Neural progenitor cell (in vitro differentiated cells): ENCODE measurements around the gene RELCH. TPM values are rescaled to one million over a fixed set of nuclear protein-coding genes. Genes with fewer than 3 reads are reported as not detected.

Source experiments
- DNase-seq: peaks from one replicate; pipeline ENCODE4 v3.0.0-alpha.2; 2016; ENCODE audit warnings: low spot score
- H2AFZ ChIP-seq: fragments of 200-600 bp; sonication (generic); replicated peaks from 2 replicates; pipeline ENCODE4 v1.6.1; 2016; ENCODE audit warnings: antibody characterized with exemption
- H3F3A ChIP-seq: fragments of 200-600 bp; sonication (generic); 2 replicates; pipeline ENCODE4 v1.6.1; 2016; ENCODE audit warnings: antibody characterized with exemption, low read depth
- H3K27ac ChIP-seq: fragments of 200-600 bp; sonication (generic); 2 replicates; pipeline ENCODE4 v1.5.1; 2016; ENCODE audit warnings: mild to moderate bottlenecking
- H3K27me3 ChIP-seq: fragments of 200-600 bp; sonication (generic); 2 replicates; pipeline ENCODE4 v1.6.1; 2016; ENCODE audit warnings: mild to moderate bottlenecking, moderate library complexity
- H3K36me3 ChIP-seq: fragments of 200-600 bp; sonication (generic); 2 replicates; pipeline ENCODE4 v1.5.1; 2016
- H3K4me1 ChIP-seq: fragments of 200-600 bp; sonication (generic); 2 replicates; pipeline ENCODE4 v1.6.1; 2016; ENCODE audit warnings: mixed run types
- H3K4me2 ChIP-seq: fragments of 200-600 bp; sonication (generic); 2 replicates; pipeline ENCODE4 v1.6.1; 2016
- H3K4me3 ChIP-seq: fragments of 200-600 bp; sonication (generic); 2 replicates; pipeline ENCODE4 v1.5.1; 2016
- H3K79me2 ChIP-seq: fragments of 200-600 bp; sonication (generic); 2 replicates; pipeline ENCODE4 v1.6.1; 2016; ENCODE audit warnings: low read depth
- H3K9ac ChIP-seq: fragments of 200-600 bp; sonication (generic); 2 replicates; pipeline ENCODE4 v1.6.1; 2016
- H3K9me3 ChIP-seq: fragments of 200-600 bp; sonication (generic); 2 replicates; pipeline ENCODE4 v1.5.1; 2016; ENCODE audit warnings: low read depth
- H4K20me1 ChIP-seq: fragments of 200-600 bp; sonication (generic); 2 replicates; pipeline ENCODE4 v1.6.1; 2016; ENCODE audit warnings: low read depth
- H3K27ac Mint-ChIP-seq: 3 replicates; pipeline ENCODE4 v1.8.0; 2021; ENCODE audit warnings: mixed read lengths
- H3K27me3 Mint-ChIP-seq: 2 replicates; pipeline ENCODE4 v1.8.0; 2022; ENCODE audit warnings: low read depth, mild to moderate bottlenecking, inconsistent platforms, moderate library complexity, mixed read lengths; ENCODE audit not compliant: insufficient read depth
- H3K36me3 Mint-ChIP-seq: 3 replicates; pipeline ENCODE4 v1.8.0; 2021; ENCODE audit warnings: mixed read lengths
- H3K4me1 Mint-ChIP-seq: 3 replicates; pipeline ENCODE4 v1.8.0; 2021; ENCODE audit warnings: mixed read lengths
- H3K4me3 Mint-ChIP-seq: 3 replicates; pipeline ENCODE4 v1.8.0; 2021; ENCODE audit warnings: mild to moderate bottlenecking, moderate library complexity, mixed read lengths
- H3K9me3 Mint-ChIP-seq: 3 replicates; pipeline ENCODE4 v1.8.0; 2020; ENCODE audit warnings: mixed read lengths
- CTCF ChIP-seq: fragments of 200-600 bp; sonication (generic); IDR thresholded peaks from 2 replicates; pipeline ENCODE4 v1.5.1; 2017; ENCODE audit warnings: antibody characterized with exemption, mild to moderate bottlenecking
- EZH2 ChIP-seq: fragments of 200-600 bp; sonication (generic); IDR thresholded peaks from 2 replicates; pipeline ENCODE4 v1.6.1; 2017; ENCODE audit warnings: antibody characterized with exemption, mild to moderate bottlenecking, moderate library complexity
- EZH2phosphoT487 ChIP-seq: fragments of 200-600 bp; sonication (generic); IDR thresholded peaks from 2 replicates; pipeline ENCODE4 v1.6.1; 2017; ENCODE audit warnings: antibody characterized with exemption
- total RNA-seq: library from RNA; depleted of rRNA; stranded (reverse); fragments of >200 nt; gene quantifications from 2 replicates; pipeline ENCODE4 v1.2.3, GENCODE V29; 2015; ENCODE audit warnings: low replicate concordance

Gene RELCH
- total RNA-seq, 1 donor from 2014 or later = 40.9 TPM

GRCh38 chr18:62332431-62332830 is 145.4 kb downstream of the RELCH start:
- peaks cover 12% of the 10 kb centered on the region for H3K4me1 Mint-ChIP-seq
- Histone ChIP-seq H3K4me3 (no peak overlapping the region), H3K36me3 (no peaks in the 10 kb centered on the region), H3K27me3 (peaks cover 21% of the 10 kb centered on the region), H3K9me3 (no peaks in the 10 kb centered on the region), H2AFZ (no peak overlapping the region), H3F3A (no peaks in the 10 kb centered on the region), H4K20me1 (no peaks in the 10 kb centered on the region), H3K27ac (no peak overlapping the region), H3K9ac (no peak overlapping the region), H3K4me1 (no peaks in the 10 kb centered on the region), H3K79me2 (no peaks in the 10 kb centered on the region), H3K4me2 (no peak overlapping the region)
- no peak overlapping the region for H3K4me3 Mint-ChIP-seq
- H3K27me3 Mint-ChIP-seq = peaks cover 27% of the 10 kb centered on the region
- H3K27ac Mint-ChIP-seq = no peak overlapping the region
- TF ChIP-seq CTCF = no peak
- no peak for TF ChIP-seq EZH2phosphoT487
- no peak for TF ChIP-seq EZH2
- H3K36me3 Mint-ChIP-seq = no peaks in the 10 kb centered on the region
- no peaks in the 10 kb centered on the region for H3K9me3 Mint-ChIP-seq
- DNase-seq = no peak

GRCh38 chr18:62332964-62333695 is 146.1 kb downstream of the RELCH start:
- Histone ChIP-seq H3K27me3 (peaks cover 14% of the 10 kb centered on the region), H3K4me1 (peaks cover under 1% of the 10 kb centered on the region), H3K79me2 (no peaks in the 10 kb centered on the region), H3F3A (peaks cover 3% of the 10 kb centered on the region), H3K36me3 (no peaks in the 10 kb centered on the region), H2AFZ (no peak overlapping the region), H3K27ac (no peak overlapping the region), H3K4me3 (no peak overlapping the region), H3K4me2 (no peak overlapping the region), H3K9ac (no peak overlapping the region), H3K9me3 (no peaks in the 10 kb centered on the region), H4K20me1 (no peaks in the 10 kb centered on the region)
- Mint-ChIP-seq H3K4me1 (peaks cover 12% of the 10 kb centered on the region), H3K27ac (no peak overlapping the region), H3K9me3 (no peaks in the 10 kb centered on the region), H3K36me3 (no peaks in the 10 kb centered on the region), H3K27me3 (peaks cover 20% of the 10 kb centered on the region), H3K4me3 (no peak overlapping the region)
- TF ChIP-seq EZH2 = no peak
- TF ChIP-seq EZH2phosphoT487 = no peak
- TF ChIP-seq CTCF = no peak
- no peak for DNase-seq

GRCh38 chr18:62334120-62334519 is 147.1 kb downstream of the RELCH start:
- Mint-ChIP-seq H3K4me3 (no peak overlapping the region), H3K9me3 (no peaks in the 10 kb centered on the region), H3K36me3 (no peaks in the 10 kb centered on the region), H3K4me1 (peaks cover 19% of the 10 kb centered on the region), H3K27ac (no peak overlapping the region), H3K27me3 (peaks cover 17% of the 10 kb centered on the region)
- H3K4me2 ChIP-seq = no peak overlapping the region
- peaks cover 5% of the 10 kb centered on the region for H3K27me3 ChIP-seq
- no peaks in the 10 kb centered on the region for H4K20me1 ChIP-seq
- peaks cover 11% of the 10 kb centered on the region for H3F3A ChIP-seq
- no peak overlapping the region for H3K27ac ChIP-seq
- DNase-seq = no peak
- H3K9ac ChIP-seq = no peak overlapping the region
- H3K4me1 ChIP-seq = peaks cover 11% of the 10 kb centered on the region
- H3K9me3 ChIP-seq = no peaks in the 10 kb centered on the region
- no peaks in the 10 kb centered on the region for H3K36me3 ChIP-seq
- H3K4me3 ChIP-seq = no peak overlapping the region
- TF ChIP-seq EZH2 = no peak
- TF ChIP-seq CTCF = no peak
- TF ChIP-seq EZH2phosphoT487 = no peak
- H2AFZ ChIP-seq = no peak overlapping the region
- H3K79me2 ChIP-seq = no peaks in the 10 kb centered on the region
